ENCODE measurements around the gene PPHLN1. TPM values are rescaled to one million over a fixed set of nuclear protein-coding genes. Genes with fewer than 3 reads are reported as not detected.

PPHLN1 gene
- total RNA-seq, 1 donor from 2014 or later = 57.2 TPM

GRCh38 chr12:42356344-42356743, 30.4 kb downstream of the PPHLN1 start:
- no peaks in the 10 kb centered on the region for H3K27me3 ChIP-seq (ENCODE audit: control insufficient read depth, insufficient read depth, low read length)
- H3K36me3 ChIP-seq (ENCODE audit: control insufficient read depth, insufficient read depth, low read length) = no peaks in the 10 kb centered on the region
- H3K4me3 ChIP-seq (ENCODE audit: low read depth, low read length) = no peak overlapping the region
- DNase-seq (ENCODE audit: low read depth) = no peak
- TF ChIP-seq, protein P1, sequence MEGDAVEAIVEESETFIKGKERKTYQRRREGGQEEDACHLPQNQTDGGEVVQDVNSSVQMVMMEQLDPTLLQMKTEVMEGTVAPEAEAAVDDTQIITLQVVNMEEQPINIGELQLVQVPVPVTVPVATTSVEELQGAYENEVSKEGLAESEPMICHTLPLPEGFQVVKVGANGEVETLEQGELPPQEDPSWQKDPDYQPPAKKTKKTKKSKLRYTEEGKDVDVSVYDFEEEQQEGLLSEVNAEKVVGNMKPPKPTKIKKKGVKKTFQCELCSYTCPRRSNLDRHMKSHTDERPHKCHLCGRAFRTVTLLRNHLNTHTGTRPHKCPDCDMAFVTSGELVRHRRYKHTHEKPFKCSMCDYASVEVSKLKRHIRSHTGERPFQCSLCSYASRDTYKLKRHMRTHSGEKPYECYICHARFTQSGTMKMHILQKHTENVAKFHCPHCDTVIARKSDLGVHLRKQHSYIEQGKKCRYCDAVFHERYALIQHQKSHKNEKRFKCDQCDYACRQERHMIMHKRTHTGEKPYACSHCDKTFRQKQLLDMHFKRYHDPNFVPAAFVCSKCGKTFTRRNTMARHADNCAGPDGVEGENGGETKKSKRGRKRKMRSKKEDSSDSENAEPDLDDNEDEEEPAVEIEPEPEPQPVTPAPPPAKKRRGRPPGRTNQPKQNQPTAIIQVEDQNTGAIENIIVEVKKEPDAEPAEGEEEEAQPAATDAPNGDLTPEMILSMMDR (IDR thresholded peaks at IDR 0.05; ENCODE audit: insufficient read depth, low read length, poor library complexity, severe bottlenecking) = no peak

DNA sequence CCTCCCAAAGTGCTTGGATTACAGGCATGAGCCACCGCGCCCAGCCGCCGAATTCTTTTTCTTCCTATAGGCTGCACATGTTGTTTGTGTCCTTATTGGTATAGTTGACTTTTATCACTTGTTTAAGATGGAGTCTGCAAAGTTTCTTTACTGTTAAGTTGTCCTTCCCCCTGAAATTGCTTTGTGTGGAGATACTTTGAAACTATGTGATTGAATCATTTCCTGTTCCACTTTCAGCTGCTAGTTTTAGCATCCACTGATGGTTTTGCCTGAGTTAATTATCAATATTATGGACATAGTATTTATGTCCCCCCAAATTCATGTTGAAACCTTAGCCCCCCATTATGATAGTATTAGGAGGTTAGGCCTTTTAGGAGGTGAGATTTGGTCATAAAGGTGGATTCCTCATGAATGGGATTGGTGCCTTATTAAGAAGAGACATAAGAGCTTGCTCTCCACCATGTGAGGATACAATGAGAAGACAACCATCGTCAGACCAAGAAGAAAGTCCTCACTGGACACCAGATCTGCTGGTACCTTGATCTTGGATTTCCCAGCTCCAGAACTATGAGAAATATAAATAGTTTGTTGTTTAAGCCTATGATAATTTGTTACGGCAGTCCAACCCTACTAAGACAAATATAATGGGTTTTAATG, 34.9 kb downstream of the PPHLN1 start:
- TF ChIP-seq, protein P1 (IDR thresholded peaks at IDR 0.05; ENCODE audit: insufficient read depth, low read length, poor library complexity, severe bottlenecking) = no peak
- DNase-seq (ENCODE audit: low read depth) = no peak
- no peaks in the 10 kb centered on the region for H3K27me3 ChIP-seq (ENCODE audit: control insufficient read depth, insufficient read depth, low read length)
- H3K36me3 ChIP-seq (ENCODE audit: control insufficient read depth, insufficient read depth, low read length) = peaks cover 2% of the 10 kb centered on the region
- no peak overlapping the region for H3K4me3 ChIP-seq (ENCODE audit: low read depth, low read length)

DNA sequence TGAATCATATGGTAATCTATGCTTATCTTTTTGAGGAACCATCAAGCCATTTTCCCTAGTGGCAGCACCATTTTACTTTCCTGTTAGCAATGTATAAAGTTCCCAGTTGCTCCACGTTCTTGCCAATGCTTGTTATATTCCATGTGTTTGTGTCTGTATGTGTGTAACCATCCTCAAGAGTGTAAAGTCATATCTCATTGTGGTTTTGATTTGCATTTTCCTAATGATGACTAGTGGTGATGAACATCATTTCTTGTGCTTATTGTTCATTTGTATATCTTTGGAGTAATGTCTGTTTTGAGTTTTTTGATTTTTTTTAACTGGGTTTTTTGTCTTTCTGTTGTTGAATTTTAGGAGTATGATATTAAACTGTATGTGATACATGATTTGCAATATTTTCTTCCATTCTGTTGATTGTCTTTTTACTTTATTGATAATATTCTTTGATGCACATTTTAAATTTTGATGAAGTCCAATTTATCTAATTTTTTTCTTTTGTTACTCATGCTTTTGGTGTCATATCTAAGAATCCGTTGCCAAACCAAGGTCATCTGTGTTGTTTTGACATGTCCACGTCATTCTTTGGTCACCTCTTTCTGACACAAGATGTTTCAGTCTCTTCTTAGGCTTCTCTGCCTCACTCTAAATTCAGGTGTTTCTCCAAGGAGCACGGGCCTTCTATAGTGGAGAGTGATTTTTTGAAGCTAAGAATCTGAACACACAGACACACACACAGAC, 36.1 kb downstream of the PPHLN1 start:
- TF ChIP-seq, protein P1 (IDR thresholded peaks at IDR 0.05; ENCODE audit: insufficient read depth, low read length, poor library complexity, severe bottlenecking) = no peak
- no peak for DNase-seq (ENCODE audit: low read depth)
- Histone ChIP-seq H3K36me3 (ENCODE audit: control insufficient read depth, insufficient read depth, low read length) (peaks cover 2% of the 10 kb centered on the region), H3K4me3 (ENCODE audit: low read depth, low read length) (no peak overlapping the region), H3K27me3 (ENCODE audit: control insufficient read depth, insufficient read depth, low read length) (no peaks in the 10 kb centered on the region)

- no peak for DNase-seq (ENCODE audit: low read depth)
- Histone ChIP-seq H3K27me3 (ENCODE audit: control insufficient read depth, insufficient read depth, low read length) (no peaks in the 10 kb centered on the region), H3K36me3 (ENCODE audit: control insufficient read depth, insufficient read depth, low read length) (peaks cover 2% of the 10 kb centered on the region), H3K4me3 (ENCODE audit: low read depth, low read length) (no peak overlapping the region)
- TF ChIP-seq, protein P1 (IDR thresholded peaks at IDR 0.05; ENCODE audit: insufficient read depth, low read length, poor library complexity, severe bottlenecking) = no peak
Measured at GRCh38 chr12:42362647-42363260, 36.8 kb downstream of the PPHLN1 start.

GRCh38 chr12:42364692-42365091, 38.7 kb downstream of the PPHLN1 start:
- Histone ChIP-seq H3K4me3 (ENCODE audit: low read depth, low read length) (no peak overlapping the region), H3K36me3 (ENCODE audit: control insufficient read depth, insufficient read depth, low read length) (peaks cover 2% of the 10 kb centered on the region), H3K27me3 (ENCODE audit: control insufficient read depth, insufficient read depth, low read length) (no peaks in the 10 kb centered on the region)
- TF ChIP-seq, protein P1 (IDR thresholded peaks at IDR 0.05; ENCODE audit: insufficient read depth, low read length, poor library complexity, severe bottlenecking) = no peak
- DNase-seq (ENCODE audit: low read depth) = no peak
